Astrocyte of the spinal cord (primary cell): Measurements from ENCODE around the gene SCN1A.

ENCODE experiments used
- DNase-seq: peaks from one replicate; pipeline ENCODE4 v3.0.0; 2011; ENCODE audit warnings: low read depth, low spot score
- H3K4me3 ChIP-seq: 2 replicates; pipeline ENCODE4 v1.5.1; 2011; ENCODE audit warnings: low read depth, mild to moderate bottlenecking, low read length, moderate library complexity
- CTCF ChIP-seq: IDR thresholded peaks from 2 replicates; pipeline ENCODE4 v1.5.1; 2012; ENCODE audit warnings: low read depth, mild to moderate bottlenecking, low read length, inconsistent platforms
- in situ Hi-C: cut with HindIII; loops from 2 replicates; pipeline ENCODE4 v1.10.0; 2017; ENCODE audit warnings: low sequenced_read_pairs

Gene SCN1A

GRCh38 chr2:165959371-165959770 lies 168.4 kb downstream of the SCN1A start:
- TF ChIP-seq CTCF: no peak
- no peak overlapping the region for H3K4me3 ChIP-seq
- DNase-seq: no peak
- in situ Hi-C loops: no loop called here

- no peak for DNase-seq
- in situ Hi-C loops: no loop called here
- H3K4me3 ChIP-seq: no peak overlapping the region
- no peak for TF ChIP-seq CTCF
Observed at GRCh38 chr2:165958313-165958960, 169.4 kb downstream of the SCN1A start.

- no peak overlapping the region for H3K4me3 ChIP-seq
- no peak for TF ChIP-seq CTCF
- in situ Hi-C loops: no loop called here
- DNase-seq: no peak
Observed at GRCh38 chr2:165957030-165957675, 170.7 kb downstream of the SCN1A start.

- DNase-seq: peak; percentile 97
- in situ Hi-C loops: no loop called here
- TF ChIP-seq CTCF: peak; percentile 67
- peak within 1 kb of the TSS; percentile 68 for H3K4me3 ChIP-seq
Observed at GRCh38 chr2:165953655-165954606, 173.9 kb downstream of the SCN1A start, which contains the start of gene TTC21B. TTC21B (minus strand) TSS chr2:165953776; CDS start chr2:165953705, 71 bp downstream.

- in situ Hi-C loops: no loop called here
- no peak for DNase-seq
- no peak for TF ChIP-seq CTCF
- peak overlapping the region; percentile 68 for H3K4me3 ChIP-seq
Observed at GRCh38 chr2:165953306-165953654, 174.5 kb downstream of the SCN1A start.

GRCh38 chr2:165952741-165953211 lies 175.0 kb downstream of the SCN1A start:
- peak; percentile 27 for DNase-seq
- TF ChIP-seq CTCF: no peak
- in situ Hi-C loops: no loop called here
- peak overlapping the region; percentile 68 for H3K4me3 ChIP-seq
